Heart left ventricle (tissue), 16 donors: Measurements from ENCODE around the gene WNT7B. TPM values are rescaled to one million over a fixed set of nuclear protein-coding genes. Genes with fewer than 3 reads are reported as not detected.

Experiments
- ATAC-seq, 4 donors: fragments of 200-7000 bp; cut with Tn5 transposase; one replicate each; pipeline ENCODE4 v1.9.1; 2020 to 2022; ENCODE audit warnings: moderate library complexity in 4 of 4, mild to moderate bottlenecking in 3 of 4, moderate number of reproducible peaks in 1 of 4
- DNase-seq, 5 donors: peaks; one replicate each; pipeline ENCODE4 v3.0.0-alpha.2; 2020
- H3K27ac ChIP-seq, 12 donors: fragments of 200-600 bp; sonication (generic) in 4 of 12; one replicate each; pipeline versions ENCODE4 v1.5.0 to v1.8.0; 2016 to 2022; ENCODE audit warnings: mild to moderate bottlenecking in 2 of 12
- H3K27me3 ChIP-seq, 9 donors: fragments of 200-600 bp; sonication (generic) in 2 of 9; one replicate each; pipeline versions ENCODE4 v1.5.1 to v1.8.0; 2016 to 2022; ENCODE audit warnings: mild to moderate bottlenecking in 3 of 9
- H3K36me3 ChIP-seq, 9 donors: fragments of 200-600 bp; sonication (generic) in 2 of 9; one replicate each; pipeline versions ENCODE4 v1.5.0 to v1.8.0; 2018 to 2022; ENCODE audit warnings: mild to moderate bottlenecking in 2 of 9
- H3K4me1 ChIP-seq, 12 donors: fragments of 200-600 bp; sonication (generic) in 4 of 12; one replicate each; pipeline versions ENCODE4 v1.5.0 to v1.8.0; 2016 to 2022; ENCODE audit warnings: mild to moderate bottlenecking in 3 of 12
- H3K4me3 ChIP-seq, 12 donors: fragments of 200-600 bp; sonication (generic) in 4 of 12; one replicate each; pipeline versions ENCODE4 v1.5.0 to v1.8.0; 2017 to 2022; ENCODE audit warnings: mild to moderate bottlenecking in 9 of 12, moderate library complexity in 4 of 12
- H3K9me3 ChIP-seq, 12 donors: fragments of 200-600 bp; sonication (generic) in 4 of 12; one replicate each; pipeline versions ENCODE4 v1.5.0 to v1.8.0; 2016 to 2022; ENCODE audit warnings: mild to moderate bottlenecking in 1 of 12
- CTCF ChIP-seq, 12 donors: fragments of 200-600 bp; sonication (generic) in 4 of 12; IDR thresholded peaks; one replicate each; pipeline versions ENCODE4 v1.5.0 to v1.8.0; 2018 to 2022; ENCODE audit warnings: antibody characterized with exemption in 12 of 12, mild to moderate bottlenecking in 5 of 12
- POLR2A ChIP-seq, 2 donors: fragments of 450-650 bp; IDR thresholded peaks; one replicate each; pipeline ENCODE4 v1.6.1; 2017; ENCODE audit warnings: antibody characterized with exemption in 2 of 2, mild to moderate bottlenecking in 2 of 2, moderate library complexity in 2 of 2
- WGBS, 4 donors: extraction: QIAGEN DNeasy Blood & Tissue Kit in 2 of 4; methylation state at CpG; one replicate each; pipeline versions ENCODE4 v1.1.5 to v1.1.7; 2013 to 2018; 5-methylcytosine and 5-hydroxymethylcytosine counted together
- intact Hi-C, 10 donors: fragments of 100-400 bp; cut with DNase I; formaldehyde crosslinking; loops; one replicate each; pipeline versions ENCODE4 v1.11.1 to v1.14.2; 2022
- polyA plus RNA-seq, 2 donors: library from polyadenylated mRNA; stranded (reverse); fragments of 200-250 nt; gene quantifications; one replicate each; pipeline ENCODE4 v1.2.3, GENCODE V29; 2013
- total RNA-seq, 9 donors: library from RNA; depleted of rRNA in 2 of 9; stranded (reverse); fragments of >200 nt in 2 of 9; fragmentation: NEBNext Ultra II Directional in 3 of 9; extraction: Animal tissue kit (Norgen Biotek cat#: 25700) in 3 of 9; gene quantifications; one replicate each; pipeline versions ENCODE4 v1.1.0 to v1.2.4, GENCODE V29; 2016 to 2023
- donor health status: ischemic (EF 13 %, LVEDD 7.1; RV severe dilation, severe dysfunction).
- donor health status: healthy with polysubstance abuse.
- donor health status: DM: no; HTN: yes; CAD: no.
- donor health status: DM: no; HTN: no; CAD: no.
- donor health status: ischemic (EF 25% LVEDD 6.9; RV normal size, moderate dysfunction).
- donor health status: ischemic (EF 25% LVEDD 5.7; RV mildly dilated, moderate dysfunction).
- donor health status: healthy.
- donor health status: DM: yes; HTN: yes; CAD: no.
- donor health status: ischemic (EF 35%, LVEDD 5.7; RV mildly dilated, moderate dysfunction).
- donor health status: nonischemic (EF 11% LVEDD 7.7; RV severe dilation, severe dysfunction).
- donor health status: DM: yes; HTN: yes; CAD: no.
- donor health status: PGD.
- donor health status: ischemic (EF 29% LVEDD 5.4; RV normal size, mild dysfunction).
- donor health status: nonischemic (EF 23%, LVEDD 6.1; RV moderate dilation, normal function).

WNT7B gene
- total and polyA plus RNA-seq, 11 donors, result 0.36 TPM; not detected in 10

DNA sequence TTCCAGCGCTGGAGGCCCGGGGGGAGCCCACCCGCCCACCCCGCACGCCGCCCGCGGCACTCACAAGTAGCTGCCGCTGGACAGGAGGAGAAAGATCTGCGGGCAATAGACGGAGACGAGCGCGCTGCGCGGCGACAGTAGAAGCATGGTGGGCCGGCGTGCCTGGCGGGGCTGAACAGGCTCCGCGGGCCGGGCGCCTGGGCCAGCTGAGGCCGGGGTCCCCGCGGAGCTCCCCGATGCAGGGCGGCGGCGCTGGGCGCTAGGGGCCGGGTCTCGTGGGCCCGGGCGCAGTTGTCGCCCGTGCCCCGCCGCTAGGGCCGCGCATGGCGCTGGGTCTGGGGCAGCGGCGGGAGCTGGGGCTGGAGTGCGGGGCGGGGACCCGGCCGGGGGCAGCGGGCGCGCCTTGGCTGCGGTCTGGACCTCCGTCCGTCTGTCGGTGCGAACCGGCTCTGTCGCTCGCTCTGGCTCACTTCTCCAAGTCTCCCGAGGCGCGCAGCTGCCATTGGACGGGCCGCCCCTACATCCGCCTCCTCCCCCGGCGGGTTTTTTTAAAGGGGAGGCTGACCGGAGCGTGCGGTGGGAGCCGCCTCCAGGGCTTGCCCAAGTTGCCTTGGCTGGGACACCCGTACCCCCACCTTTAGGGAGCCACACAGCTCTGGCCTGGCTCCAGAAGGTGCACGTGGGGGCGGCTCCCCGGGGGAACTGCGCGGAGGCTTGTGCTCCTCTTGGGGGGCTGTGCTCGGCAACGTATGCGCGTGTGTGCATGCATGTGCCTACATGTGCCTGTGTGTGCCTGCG, 4.7 kb downstream of the WNT7B start:
- TF ChIP-seq CTCF (IDR thresholded peaks at IDR 0.05) (no peak), POLR2A (IDR thresholded peaks at IDR 0.05) (no peak)
- intact Hi-C loops, result no loop called here
- 11 to 33% (median 21%) methylated on average over 7 to 83 of the region's 83 CpGs for WGBS, 4 donors
- H3K27me3 ChIP-seq, result peaks cover 64 to 96% (median 73%) of the 10 kb centered on the region in 9 donors
- no peaks in the 10 kb centered on the region for H3K36me3 ChIP-seq
- H3K4me3 ChIP-seq, result peak overlapping the region in 9 of 12 donors; percentile 11 to 38 (median 23)
- DNase-seq (no peak), ATAC-seq (no peak)
- H3K4me1 ChIP-seq, result peaks cover 0 to 45% (median 17%) of the 10 kb centered on the region in 12 donors
- no peaks in the 10 kb centered on the region for H3K9me3 ChIP-seq
- H3K27ac ChIP-seq, result no peak overlapping the region

GRCh38 chr22:45971408-45972028, 5.4 kb downstream of the WNT7B start:
- Histone ChIP-seq H3K4me3 (peak overlapping the region in 11 of 12 donors; percentile 11 to 38 (median 23)), H3K27me3 (peaks cover 59 to 97% (median 79%) of the 10 kb centered on the region in 9 donors), H3K27ac (no peak overlapping the region), H3K36me3 (no peaks in the 10 kb centered on the region), H3K4me1 (peaks cover 0 to 37% (median 16%) of the 10 kb centered on the region in 12 donors), H3K9me3 (no peaks in the 10 kb centered on the region)
- TF ChIP-seq POLR2A (IDR thresholded peaks at IDR 0.05) (no peak), CTCF (IDR thresholded peaks at IDR 0.05) (no peak)
- WGBS, 4 donors, result 2 to 3% (median 3%) methylated on average over 23 to 66 of the region's 66 CpGs
- DNase-seq (no peak), ATAC-seq (no peak)
- intact Hi-C loops, result no loop called here

DNA sequence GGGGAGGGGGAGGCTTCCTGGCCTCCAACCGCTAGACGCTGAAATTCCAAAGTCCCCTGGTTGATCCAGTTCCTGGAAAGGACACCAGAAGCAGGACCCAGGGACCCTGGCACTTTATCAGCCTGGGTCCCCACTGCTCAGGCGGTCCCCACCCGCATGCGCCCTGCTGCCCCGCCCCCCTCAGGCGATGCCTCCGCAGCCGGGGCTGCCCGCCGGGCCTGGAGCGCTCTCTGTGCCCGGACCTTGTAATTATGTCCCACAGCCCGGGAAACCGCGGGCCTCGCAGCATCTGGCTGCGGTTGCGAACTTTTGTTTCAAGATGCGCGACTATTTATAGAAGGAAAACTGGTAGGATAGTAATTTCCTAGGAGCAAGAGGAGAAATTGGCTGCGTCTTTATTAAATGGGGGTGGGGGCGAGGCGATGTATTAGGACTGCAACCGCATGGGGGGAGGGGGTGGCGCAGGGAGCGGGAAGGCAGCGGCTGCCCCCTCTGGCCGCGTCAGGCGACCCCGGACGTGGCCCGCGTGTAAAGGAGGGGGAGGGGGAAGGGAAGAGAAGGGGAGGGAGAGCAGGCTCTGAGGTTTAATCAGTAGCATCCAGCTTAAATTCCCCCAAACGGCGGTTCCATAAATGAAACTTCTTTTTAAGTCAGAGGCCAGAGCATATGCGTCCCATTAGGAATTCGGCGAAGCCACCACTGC, 6.1 kb downstream of the WNT7B start:
- intact Hi-C loops, result no loop called here
- peak overlapping the region in 9 of 12 donors; percentile 11 to 38 (median 23) for H3K4me3 ChIP-seq
- whole genome bisulfite sequencing, 4 donors, result 1 to 3% (median 2%) methylated on average over 28 to 40 of the region's 40 CpGs

More for the DNA sequence above, 6.1 kb downstream of the WNT7B start:
- no peaks in the 10 kb centered on the region for H3K36me3 ChIP-seq
- H3K9me3 ChIP-seq, result no peaks in the 10 kb centered on the region
- no peak overlapping the region for H3K27ac ChIP-seq
- H3K4me1 ChIP-seq, result peaks cover 0 to 32% (median 14%) of the 10 kb centered on the region in 12 donors
- no peak for ATAC-seq
- no peak for DNase-seq
- no peak for TF ChIP-seq CTCF (IDR thresholded peaks at IDR 0.05)
- no peak for TF ChIP-seq POLR2A (IDR thresholded peaks at IDR 0.05)
- peaks cover 55 to 98% (median 81%) of the 10 kb centered on the region in 9 donors for H3K27me3 ChIP-seq
